Tibial artery (tissue), 4 donors: Measurements from ENCODE around the gene NBEA.

Experiments
- DNase-seq, 2 donors: peaks; one replicate each; pipeline ENCODE4 v3.0.0-alpha.2; 2019
- H3K27ac ChIP-seq, 2 donors: fragments of 200-600 bp; sonication (generic) in 1 of 2; 1 replicate in 1 of 2; 2 replicates in 1 of 2; pipeline ENCODE4 v1.5.1; 2018 to 2019; ENCODE audit warnings: mild to moderate bottlenecking in 1 of 2
- H3K27me3 ChIP-seq, 2 donors: fragments of 200-600 bp; sonication (generic) in 1 of 2; one replicate each; pipeline versions ENCODE4 v1.5.1 to v1.6.0; 2016 to 2019
- H3K36me3 ChIP-seq, 3 donors: fragments of 200-600 bp; sonication (generic) in 2 of 3; one replicate each; pipeline ENCODE4 v1.5.1; 2016 to 2019; ENCODE audit warnings: mild to moderate bottlenecking in 2 of 3
- H3K4me1 ChIP-seq, 4 donors: fragments of 200-600 bp; sonication (generic) in 2 of 4; 1 replicate in 3 of 4; 2 replicates in 1 of 4; pipeline ENCODE4 v1.5.1; 2016 to 2019
- H3K4me3 ChIP-seq, 2 donors: fragments of 200-600 bp; sonication (generic) in 1 of 2; 1 replicate in 1 of 2; 2 replicates in 1 of 2; pipeline ENCODE4 v1.5.1; 2018 to 2019; ENCODE audit warnings: mild to moderate bottlenecking in 2 of 2
- H3K9me3 ChIP-seq, 3 donors: fragments of 200-600 bp; sonication (generic) in 1 of 3; one replicate each; pipeline ENCODE4 v1.5.1; 2016 to 2019
- intact Hi-C: fragments of 100-400 bp; cut with DNase I; formaldehyde crosslinking; loops from one replicate; pipeline ENCODE4 v1.15.0; 2023; ENCODE audit warnings: low total_unique reads
- TF ChIP-seq, protein P1 (sequence below), 2 experiments: fragments of 200-600 bp in 1 of 2; fragments of 450-650 bp in 1 of 2; IDR thresholded peaks; one replicate each; pipeline ENCODE4 v1.5.1; 2017 to 2019; ENCODE audit warnings: antibody characterized with exemption in 2 of 2, mild to moderate bottlenecking in 1 of 2, moderate library complexity in 1 of 2

Gene NBEA

DNA sequence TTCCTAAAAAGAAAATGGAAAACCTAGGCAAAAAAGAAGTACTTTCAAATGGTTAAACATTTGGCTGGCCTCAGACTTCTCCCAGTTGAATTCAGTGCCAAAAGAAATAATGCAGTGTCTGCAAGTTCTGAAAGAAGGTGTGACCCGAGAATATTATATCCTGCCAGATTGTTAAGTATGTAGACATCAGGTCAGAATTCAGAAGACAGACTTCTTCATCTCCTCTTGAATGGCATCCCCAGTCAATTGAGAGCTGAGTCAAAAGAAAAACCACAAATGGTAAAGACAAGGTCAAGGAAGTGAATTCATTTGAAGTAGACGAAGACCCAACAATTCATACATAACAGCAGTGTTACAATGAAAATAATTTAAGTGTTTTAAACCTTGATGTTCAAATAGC, 194.5 kb downstream of the NBEA start:
- Histone ChIP-seq H3K4me3 (no peak overlapping the region), H3K27ac (no peak overlapping the region), H3K4me1 (no peaks in the 10 kb centered on the region), H3K27me3 (no peaks in the 10 kb centered on the region), H3K36me3 (no peaks in the 10 kb centered on the region), H3K9me3 (no peaks in the 10 kb centered on the region)
- TF ChIP-seq, protein P1, sequence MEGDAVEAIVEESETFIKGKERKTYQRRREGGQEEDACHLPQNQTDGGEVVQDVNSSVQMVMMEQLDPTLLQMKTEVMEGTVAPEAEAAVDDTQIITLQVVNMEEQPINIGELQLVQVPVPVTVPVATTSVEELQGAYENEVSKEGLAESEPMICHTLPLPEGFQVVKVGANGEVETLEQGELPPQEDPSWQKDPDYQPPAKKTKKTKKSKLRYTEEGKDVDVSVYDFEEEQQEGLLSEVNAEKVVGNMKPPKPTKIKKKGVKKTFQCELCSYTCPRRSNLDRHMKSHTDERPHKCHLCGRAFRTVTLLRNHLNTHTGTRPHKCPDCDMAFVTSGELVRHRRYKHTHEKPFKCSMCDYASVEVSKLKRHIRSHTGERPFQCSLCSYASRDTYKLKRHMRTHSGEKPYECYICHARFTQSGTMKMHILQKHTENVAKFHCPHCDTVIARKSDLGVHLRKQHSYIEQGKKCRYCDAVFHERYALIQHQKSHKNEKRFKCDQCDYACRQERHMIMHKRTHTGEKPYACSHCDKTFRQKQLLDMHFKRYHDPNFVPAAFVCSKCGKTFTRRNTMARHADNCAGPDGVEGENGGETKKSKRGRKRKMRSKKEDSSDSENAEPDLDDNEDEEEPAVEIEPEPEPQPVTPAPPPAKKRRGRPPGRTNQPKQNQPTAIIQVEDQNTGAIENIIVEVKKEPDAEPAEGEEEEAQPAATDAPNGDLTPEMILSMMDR (IDR thresholded peaks at IDR 0.05): no peak
- DNase-seq: no peak
- intact Hi-C loops: no loop called here

- Histone ChIP-seq H3K27me3 (no peaks in the 10 kb centered on the region), H3K27ac (no peak overlapping the region), H3K4me3 (no peak overlapping the region), H3K9me3 (no peaks in the 10 kb centered on the region), H3K4me1 (no peaks in the 10 kb centered on the region), H3K36me3 (no peaks in the 10 kb centered on the region)
- intact Hi-C loops: no loop called here
- TF ChIP-seq, protein P1 (IDR thresholded peaks at IDR 0.05): no peak
- DNase-seq: no peak
Observed at GRCh38 chr13:35139591-35139990, 197.5 kb downstream of the NBEA start.

DNA sequence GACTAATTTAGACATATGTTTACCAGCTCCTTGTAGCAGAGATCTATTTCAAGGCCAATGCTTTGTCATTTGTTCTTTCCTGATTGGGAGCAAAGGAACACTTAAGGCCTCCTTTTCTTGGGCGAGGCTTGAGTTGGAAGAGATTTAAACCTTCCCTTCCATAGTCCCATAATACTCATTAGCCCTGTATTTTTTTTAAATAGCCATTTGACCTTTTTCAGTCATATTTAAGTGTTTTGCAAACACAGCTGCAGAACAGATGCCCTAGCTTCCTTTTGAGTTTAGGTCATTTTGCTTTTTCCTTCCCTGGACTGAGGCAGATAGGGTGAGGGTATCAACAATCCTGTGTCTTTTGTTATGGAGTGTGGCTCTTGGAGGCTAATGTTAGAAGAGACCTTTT, 198.3 kb downstream of the NBEA start:
- intact Hi-C loops: no loop called here
- TF ChIP-seq, protein P1 (IDR thresholded peaks at IDR 0.05): no peak

DNA sequence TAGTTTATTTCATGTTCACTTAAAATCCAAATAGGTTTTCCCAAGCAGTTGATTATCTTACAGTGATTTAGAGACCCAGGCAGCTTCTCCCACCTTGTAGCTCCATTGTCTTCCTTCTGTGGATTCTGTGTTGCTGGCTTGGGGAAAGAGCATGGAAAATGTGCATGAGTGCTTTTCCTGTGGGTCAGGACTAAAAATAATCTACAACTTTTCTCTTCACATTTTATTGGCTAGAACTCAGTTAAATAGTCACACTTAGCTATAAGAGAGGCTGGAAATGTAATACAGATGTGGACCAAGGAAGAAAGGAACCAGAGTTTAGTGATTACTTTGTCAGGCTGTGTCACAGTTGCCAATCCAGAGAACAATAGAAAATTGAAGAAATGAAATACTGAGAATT, 198.8 kb downstream of the NBEA start:
- no peaks in the 10 kb centered on the region for H3K27me3 ChIP-seq
- H3K36me3 ChIP-seq: no peaks in the 10 kb centered on the region
- no peak for DNase-seq
- no peak overlapping the region for H3K4me3 ChIP-seq
- no peaks in the 10 kb centered on the region for H3K4me1 ChIP-seq
- intact Hi-C loops: no loop called here
- no peaks in the 10 kb centered on the region for H3K9me3 ChIP-seq
- H3K27ac ChIP-seq: no peak overlapping the region
- TF ChIP-seq, protein P1 (IDR thresholded peaks at IDR 0.05): no peak

More for the DNA sequence above, 198.3 kb downstream of the NBEA start:
- H3K36me3 ChIP-seq: no peaks in the 10 kb centered on the region
- H3K27me3 ChIP-seq: no peaks in the 10 kb centered on the region
- no peaks in the 10 kb centered on the region for H3K4me1 ChIP-seq
- no peak for DNase-seq
- H3K9me3 ChIP-seq: no peaks in the 10 kb centered on the region
- no peak overlapping the region for H3K27ac ChIP-seq
- H3K4me3 ChIP-seq: no peak overlapping the region

GRCh38 chr13:35143123-35143522, 201.1 kb downstream of the NBEA start:
- no peaks in the 10 kb centered on the region for H3K36me3 ChIP-seq
- no peaks in the 10 kb centered on the region for H3K9me3 ChIP-seq
- no peak overlapping the region for H3K27ac ChIP-seq
- no peak for DNase-seq
- TF ChIP-seq, protein P1 (IDR thresholded peaks at IDR 0.05): no peak
- no peak overlapping the region for H3K4me3 ChIP-seq
- intact Hi-C loops: no loop called here
- H3K4me1 ChIP-seq: no peaks in the 10 kb centered on the region
- no peaks in the 10 kb centered on the region for H3K27me3 ChIP-seq
